ENCODE measurements around the gene HMX1. TPM values are rescaled to one million over a fixed set of nuclear protein-coding genes. Genes with fewer than 3 reads are reported as not detected.

Gene HMX1
- total and polyA plus RNA-seq, 2 donors (not counting 1 experiment from before 2014, with no cell fraction given): not detected

DNA sequence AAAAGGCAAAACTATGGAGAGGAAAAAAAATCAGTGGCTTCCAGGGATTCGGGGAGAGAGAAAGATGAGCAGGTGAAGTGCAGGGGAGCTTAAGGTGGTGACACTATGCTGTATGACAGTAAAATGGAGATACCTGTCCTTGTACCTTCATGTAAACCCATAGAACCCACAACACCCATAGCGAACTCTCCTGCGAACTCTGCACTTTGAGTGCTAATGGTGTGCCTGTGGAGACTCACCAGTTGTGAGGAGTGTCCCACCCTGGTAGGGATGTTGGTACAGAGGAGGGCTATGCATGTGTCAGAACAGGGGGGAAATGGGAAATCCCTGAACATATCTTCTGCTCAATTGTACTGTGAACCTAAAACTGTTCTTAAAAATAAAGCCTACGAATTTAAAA, 42.8 kb downstream of the HMX1 start:
- no peak overlapping the region for H3K27ac ChIP-seq (ENCODE audit: low read length in 2 of 2)
- no peak overlapping the region for H3K4me3 ChIP-seq (ENCODE audit: control extremely low read depth in 1 of 5, extremely low read depth in 1 of 5, insufficient read depth in 1 of 5, low read depth in 2 of 5, low read length in 4 of 5)
- no peaks in the 10 kb centered on the region for H3K4me1 ChIP-seq (ENCODE audit: control insufficient read depth in 2 of 2, insufficient read depth in 2 of 2, low read length in 2 of 2)
- H3K27me3 ChIP-seq (replicated peaks in 1 of 4; ENCODE audit: control extremely low read depth in 1 of 4, control insufficient read depth in 3 of 4, insufficient read depth in 4 of 4, low read length in 3 of 4): no peaks in the 10 kb centered on the region
- no peak overlapping the region for H3K4me2 ChIP-seq (replicated peaks; ENCODE audit: low read depth, low read length, poor library complexity, severe bottlenecking)
- Mint-ChIP-seq H3K27me3 (no peaks in the 10 kb centered on the region), H3K27ac (no peak overlapping the region), H3K9me3 (ENCODE audit: insufficient read depth) (no peaks in the 10 kb centered on the region), H3K4me3 (no peak overlapping the region), H3K4me1 (no peaks in the 10 kb centered on the region)
- H3K36me3 ChIP-seq (replicated peaks in 1 of 2; ENCODE audit: control extremely low read depth in 1 of 2, control insufficient read depth in 1 of 2, extremely low read depth in 1 of 2, insufficient read depth in 2 of 2, low read length in 1 of 2): no peaks in the 10 kb centered on the region
- H3K9me3 ChIP-seq (ENCODE audit: control extremely low read depth in 1 of 3, control insufficient read depth in 2 of 3, insufficient read depth in 1 of 3, low read length in 2 of 3): peaks cover 0 to 7% (median 2%) of the 10 kb centered on the region in 3 donors
- no peak overlapping the region for H3K9ac ChIP-seq (ENCODE audit: low read length)
- DNase-seq (no peak), ATAC-seq (ENCODE audit: low read depth) (no peak)
- intact Hi-C loops (cut with micrococcal nuclease): no loop called here
- H4K20me1 ChIP-seq (ENCODE audit: control insufficient read depth, insufficient read depth, low read length, poor library complexity, severe bottlenecking): no peaks in the 10 kb centered on the region
- H2AFZ ChIP-seq (ENCODE audit: insufficient read depth, low read depth, low read length, poor library complexity, severe bottlenecking): no peak overlapping the region
- POLR2A ChIA-PET: no interaction called here
- CTCF ChIA-PET: no interaction called here
- TF ChIP-seq, protein P1, sequence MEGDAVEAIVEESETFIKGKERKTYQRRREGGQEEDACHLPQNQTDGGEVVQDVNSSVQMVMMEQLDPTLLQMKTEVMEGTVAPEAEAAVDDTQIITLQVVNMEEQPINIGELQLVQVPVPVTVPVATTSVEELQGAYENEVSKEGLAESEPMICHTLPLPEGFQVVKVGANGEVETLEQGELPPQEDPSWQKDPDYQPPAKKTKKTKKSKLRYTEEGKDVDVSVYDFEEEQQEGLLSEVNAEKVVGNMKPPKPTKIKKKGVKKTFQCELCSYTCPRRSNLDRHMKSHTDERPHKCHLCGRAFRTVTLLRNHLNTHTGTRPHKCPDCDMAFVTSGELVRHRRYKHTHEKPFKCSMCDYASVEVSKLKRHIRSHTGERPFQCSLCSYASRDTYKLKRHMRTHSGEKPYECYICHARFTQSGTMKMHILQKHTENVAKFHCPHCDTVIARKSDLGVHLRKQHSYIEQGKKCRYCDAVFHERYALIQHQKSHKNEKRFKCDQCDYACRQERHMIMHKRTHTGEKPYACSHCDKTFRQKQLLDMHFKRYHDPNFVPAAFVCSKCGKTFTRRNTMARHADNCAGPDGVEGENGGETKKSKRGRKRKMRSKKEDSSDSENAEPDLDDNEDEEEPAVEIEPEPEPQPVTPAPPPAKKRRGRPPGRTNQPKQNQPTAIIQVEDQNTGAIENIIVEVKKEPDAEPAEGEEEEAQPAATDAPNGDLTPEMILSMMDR (IDR thresholded peaks at IDR 0.05): no peak
- no peak for TF ChIP-seq EZH2 (IDR thresholded peaks at IDR 0.05; ENCODE audit: borderline replicate concordance, insufficient read depth, low read depth, low read length, poor library complexity, severe bottlenecking)
- no CpG with 5 or more reads among the region's 4 CpGs for WGBS (ENCODE audit: insufficient coverage)
- H3K79me2 ChIP-seq (ENCODE audit: control insufficient read depth, insufficient read depth, low read length): no peaks in the 10 kb centered on the region

DNA sequence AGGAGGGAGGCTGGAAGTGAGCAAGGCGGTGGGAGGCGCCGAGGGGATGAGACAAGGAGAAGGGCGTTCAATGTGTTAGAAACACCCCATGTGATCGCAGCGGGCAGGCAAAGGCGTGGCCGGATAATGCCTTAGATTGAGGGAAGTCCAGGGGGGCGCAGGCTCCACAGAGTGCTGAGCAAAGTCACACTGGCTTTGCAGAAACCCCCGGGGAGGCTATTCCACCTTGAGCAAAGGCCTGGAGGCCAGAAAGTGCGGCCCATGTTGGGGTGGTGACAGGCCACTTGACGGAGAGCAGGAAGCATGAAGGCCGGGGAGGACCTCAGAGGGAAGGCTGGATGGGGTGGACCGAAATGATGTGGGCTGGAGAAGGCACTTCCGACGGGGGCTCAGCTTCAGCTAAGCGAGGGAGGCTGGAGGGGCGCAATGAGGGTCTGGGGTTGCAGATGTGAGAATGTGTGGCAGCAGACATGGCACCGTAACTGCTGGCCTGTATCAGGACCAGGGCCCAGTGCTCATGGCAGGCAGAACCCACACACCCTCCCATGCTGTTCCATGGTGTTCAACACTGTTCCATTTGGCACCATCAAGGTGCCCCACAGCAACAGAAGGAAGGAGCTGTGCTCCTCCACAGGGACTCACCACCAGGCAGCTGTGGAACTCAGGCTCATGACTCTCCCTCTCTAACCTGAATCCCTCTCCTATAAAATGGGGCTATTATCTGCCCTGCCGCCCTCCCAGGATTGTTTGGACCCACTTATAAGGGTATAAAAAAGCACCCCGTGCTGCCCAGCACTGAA, 50.3 kb downstream of the HMX1 start:
- no peak overlapping the region for H3K27ac ChIP-seq (ENCODE audit: low read length in 2 of 2)
- H3K9me3 ChIP-seq (ENCODE audit: control extremely low read depth in 1 of 3, control insufficient read depth in 2 of 3, insufficient read depth in 1 of 3, low read length in 2 of 3): peaks cover 0 to 13% (median 0%) of the 10 kb centered on the region in 3 donors

More for the DNA sequence above, 50.3 kb downstream of the HMX1 start:
- no peaks in the 10 kb centered on the region for H3K79me2 ChIP-seq (ENCODE audit: control insufficient read depth, insufficient read depth, low read length)
- no peaks in the 10 kb centered on the region for H3K4me1 Mint-ChIP-seq
- no peak for ATAC-seq (ENCODE audit: low read depth)
- no peak for DNase-seq
- no peak overlapping the region for H3K4me2 ChIP-seq (replicated peaks; ENCODE audit: low read depth, low read length, poor library complexity, severe bottlenecking)
- WGBS (ENCODE audit: insufficient coverage): 86% methylated on average over 18 of the region's 21 CpGs
- ChIA-PET CTCF (no interaction called here), POLR2A (no interaction called here)
- intact Hi-C loops (cut with micrococcal nuclease): no loop called here
- H3K4me3 Mint-ChIP-seq: no peak overlapping the region
- H3K4me1 ChIP-seq (ENCODE audit: control insufficient read depth in 2 of 2, insufficient read depth in 2 of 2, low read length in 2 of 2): no peaks in the 10 kb centered on the region
- no peak overlapping the region for H3K4me3 ChIP-seq (ENCODE audit: control extremely low read depth in 1 of 5, extremely low read depth in 1 of 5, insufficient read depth in 1 of 5, low read depth in 2 of 5, low read length in 4 of 5)
- H4K20me1 ChIP-seq (ENCODE audit: control insufficient read depth, insufficient read depth, low read length, poor library complexity, severe bottlenecking): no peaks in the 10 kb centered on the region
- no peak overlapping the region for H3K27ac Mint-ChIP-seq
- H3K27me3 Mint-ChIP-seq: peaks cover 11% of the 10 kb centered on the region
- H2AFZ ChIP-seq (ENCODE audit: insufficient read depth, low read depth, low read length, poor library complexity, severe bottlenecking): no peak overlapping the region
- no peak overlapping the region for H3K9ac ChIP-seq (ENCODE audit: low read length)
- TF ChIP-seq, protein P1 (IDR thresholded peaks at IDR 0.05): no peak
- TF ChIP-seq EZH2 (IDR thresholded peaks at IDR 0.05; ENCODE audit: borderline replicate concordance, insufficient read depth, low read depth, low read length, poor library complexity, severe bottlenecking): no peak
- no peaks in the 10 kb centered on the region for H3K36me3 ChIP-seq (replicated peaks in 1 of 2; ENCODE audit: control extremely low read depth in 1 of 2, control insufficient read depth in 1 of 2, extremely low read depth in 1 of 2, insufficient read depth in 2 of 2, low read length in 1 of 2)
- no peaks in the 10 kb centered on the region for H3K27me3 ChIP-seq (replicated peaks in 1 of 4; ENCODE audit: control extremely low read depth in 1 of 4, control insufficient read depth in 3 of 4, insufficient read depth in 4 of 4, low read length in 3 of 4)
- H3K9me3 Mint-ChIP-seq (ENCODE audit: insufficient read depth): no peaks in the 10 kb centered on the region

Measured in B cell (primary cell).